HG03175 (cell line): ENCODE measurements around the gene DSTN.
A peak's percentile ranks its signal among the peaks of the same experiment; 100 is the strongest.

ENCODE experiments used
- ATAC-seq: cut with Tn5 transposase; IDR thresholded peaks from one replicate; pipeline ENCODE4 v1.9.1; 2021; ENCODE audit warnings: mild to moderate bottlenecking, moderate library complexity; ENCODE audit not compliant: unreplicated experiment

The DSTN gene

DNA sequence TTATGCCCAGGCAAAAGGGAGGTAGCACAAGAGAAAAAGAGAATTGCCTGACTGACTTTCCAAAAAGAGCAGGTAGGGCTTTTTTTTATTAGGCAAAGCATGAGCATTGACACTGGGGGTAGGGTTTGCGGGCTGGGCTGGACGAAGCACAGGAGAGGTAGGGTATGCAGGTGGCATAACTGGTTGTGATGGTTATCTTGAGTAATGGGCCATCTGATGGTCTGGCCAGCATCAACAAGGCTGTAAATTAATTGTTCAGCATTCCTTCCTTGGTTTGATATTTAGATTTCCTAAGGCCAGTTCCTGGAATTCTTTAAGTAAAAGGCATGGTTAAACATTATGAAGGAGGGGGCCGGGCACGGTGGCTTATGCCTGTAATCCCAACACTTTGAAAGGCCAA is 24.7 kb upstream of the DSTN start:
- ATAC-seq, result no peak

DNA sequence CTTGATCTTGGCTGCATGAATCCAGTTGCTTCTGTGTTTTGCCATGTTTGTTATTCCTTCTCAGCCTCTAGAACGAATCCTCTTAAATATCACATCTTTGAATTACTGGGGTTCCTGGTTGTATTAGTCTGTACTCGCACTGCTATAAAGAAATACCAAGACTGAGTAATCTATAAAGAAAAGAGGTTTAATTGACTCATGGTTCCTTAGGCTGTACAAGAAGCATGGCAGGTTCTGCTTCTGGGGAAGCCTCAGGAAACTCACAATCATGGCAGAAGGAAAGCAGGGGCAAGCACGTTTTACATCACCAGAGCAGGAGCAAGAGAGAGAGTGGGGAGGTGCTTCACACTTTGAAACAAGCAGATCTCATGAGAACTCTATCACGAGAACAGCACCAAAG is 20.7 kb upstream of the DSTN start:
- no peak for ATAC-seq

DNA sequence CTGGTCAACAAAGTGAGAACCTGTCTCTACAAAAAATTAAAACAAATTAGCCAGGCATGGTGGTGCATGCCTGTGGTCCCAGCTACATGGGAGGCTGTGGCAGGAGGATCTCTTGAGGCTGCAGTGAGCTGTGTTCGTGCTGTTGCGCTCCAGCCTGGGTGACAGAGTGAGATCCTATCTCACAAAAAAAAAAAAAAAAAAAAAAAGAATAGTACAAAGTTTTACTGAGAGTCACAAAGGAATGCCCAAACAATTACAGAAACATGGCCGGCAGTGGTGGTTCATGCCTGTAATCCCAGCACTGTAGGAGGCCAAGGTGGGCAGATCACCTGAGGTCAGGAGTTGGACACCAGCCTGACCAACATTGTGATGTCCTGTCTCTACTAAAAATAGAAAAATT is 14.8 kb upstream of the DSTN start:
- ATAC-seq, result no peak

DNA sequence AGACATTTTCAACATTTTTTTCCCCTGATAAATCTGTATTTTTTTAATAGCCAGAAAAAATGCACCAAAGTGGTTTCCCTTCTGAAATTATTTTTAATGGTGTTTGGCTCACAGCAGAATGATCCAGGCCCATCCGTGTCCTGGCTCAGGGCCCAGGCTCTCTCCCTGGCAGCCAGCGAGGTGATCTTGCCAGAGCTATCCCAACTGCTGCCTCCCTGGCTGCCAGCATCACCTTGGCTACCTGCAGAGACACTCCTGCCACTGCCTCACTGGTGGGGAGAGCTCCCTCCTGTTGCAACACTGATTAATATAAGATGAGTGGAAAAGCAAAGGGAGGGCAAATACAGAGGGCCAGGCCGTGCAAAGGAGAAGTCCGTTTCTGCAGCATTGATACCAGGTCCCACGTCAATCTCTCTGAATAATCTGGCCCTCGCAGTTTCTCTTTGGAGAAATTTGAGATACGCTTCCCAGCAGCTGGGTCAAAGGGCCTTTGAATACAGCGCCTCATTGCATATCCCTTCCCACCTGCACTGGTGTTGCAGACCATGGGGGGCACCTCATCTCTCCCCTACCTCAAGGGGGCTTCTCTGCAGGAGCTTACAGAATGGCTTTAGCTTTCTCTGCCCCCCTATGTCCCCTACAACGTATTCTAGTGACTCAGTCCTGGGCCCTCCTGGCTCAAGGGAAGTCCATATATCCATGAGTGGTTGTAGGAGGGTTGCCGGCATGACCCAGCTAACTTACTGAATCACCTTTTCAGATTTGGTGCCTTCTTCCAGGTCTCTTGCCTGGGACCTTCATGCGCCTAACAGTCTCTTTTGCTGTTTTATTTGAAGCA is 12.8 kb upstream of the DSTN start:
- ATAC-seq, result no peak

DNA sequence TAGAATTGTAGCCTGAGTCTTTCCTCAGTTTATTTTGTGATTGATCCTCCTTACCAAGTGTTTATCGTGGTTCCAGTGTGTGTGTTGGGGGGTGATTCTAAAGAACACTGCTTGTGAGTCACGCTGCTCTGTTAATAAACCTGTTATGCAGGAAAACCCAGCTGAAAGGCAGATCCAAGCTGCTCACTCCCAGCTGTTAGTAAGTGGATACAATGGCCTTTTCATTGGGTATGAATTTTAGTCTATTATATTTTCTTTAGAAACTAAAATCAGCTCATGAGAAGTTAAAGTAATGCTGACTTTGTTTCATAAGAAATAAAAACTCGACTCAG is 12.2 kb upstream of the DSTN start:
- no peak for ATAC-seq

DNA sequence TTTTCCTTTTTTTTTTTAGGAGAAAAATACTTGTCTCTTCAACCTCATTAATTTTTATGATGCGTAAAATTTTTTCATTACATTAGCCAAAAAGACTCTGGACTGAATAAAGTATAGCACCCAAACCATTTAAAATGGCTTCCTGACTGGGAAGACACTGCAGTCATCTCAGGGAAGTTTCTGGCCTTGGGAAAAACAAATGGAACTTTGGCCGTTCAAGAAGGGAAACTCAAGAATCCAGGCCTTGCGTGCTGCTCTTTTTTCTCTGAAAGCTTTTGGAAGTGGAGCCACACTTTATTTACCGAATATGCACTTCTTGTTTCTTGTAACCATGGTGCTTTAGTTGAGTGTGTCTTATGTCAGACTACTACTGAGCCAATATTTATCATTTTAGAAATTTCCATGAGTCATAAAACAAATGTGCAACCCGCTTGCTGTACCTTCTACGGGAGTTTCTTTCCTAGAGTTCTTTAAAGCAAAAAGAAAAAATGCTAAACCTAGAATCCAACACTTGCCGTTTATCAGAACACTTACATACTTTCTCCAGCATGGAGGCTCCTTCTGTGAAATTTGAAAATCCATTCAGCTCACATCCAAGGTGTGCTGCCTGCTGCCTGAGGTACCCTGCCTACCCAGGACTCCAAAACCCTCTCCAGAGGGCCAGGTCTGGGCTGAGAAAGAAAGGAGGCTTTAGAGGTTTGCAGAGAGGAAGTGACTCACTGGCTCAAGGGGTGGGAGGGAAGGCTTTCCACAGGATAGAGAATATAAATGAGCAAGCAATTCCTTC is 11.5 kb upstream of the DSTN start:
- ATAC-seq, result no peak

DNA sequence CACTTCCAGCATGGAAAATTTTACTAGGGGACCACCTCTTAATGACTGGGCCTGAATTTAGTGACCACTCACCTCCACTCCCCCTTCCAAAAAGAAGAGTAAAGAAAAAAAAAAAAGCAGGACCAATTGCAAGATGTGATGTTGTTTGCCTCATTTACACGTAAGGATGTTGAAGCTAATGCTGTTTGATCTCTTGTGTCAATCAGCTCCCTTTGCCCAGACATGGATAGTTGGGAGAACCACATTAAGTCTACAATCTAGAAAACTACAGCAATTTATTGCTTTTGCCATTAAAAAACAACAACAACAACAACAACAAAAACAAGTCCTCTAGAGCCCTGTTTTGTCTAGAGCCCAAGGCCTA is 11.0 kb upstream of the DSTN start:
- no peak for ATAC-seq

DNA sequence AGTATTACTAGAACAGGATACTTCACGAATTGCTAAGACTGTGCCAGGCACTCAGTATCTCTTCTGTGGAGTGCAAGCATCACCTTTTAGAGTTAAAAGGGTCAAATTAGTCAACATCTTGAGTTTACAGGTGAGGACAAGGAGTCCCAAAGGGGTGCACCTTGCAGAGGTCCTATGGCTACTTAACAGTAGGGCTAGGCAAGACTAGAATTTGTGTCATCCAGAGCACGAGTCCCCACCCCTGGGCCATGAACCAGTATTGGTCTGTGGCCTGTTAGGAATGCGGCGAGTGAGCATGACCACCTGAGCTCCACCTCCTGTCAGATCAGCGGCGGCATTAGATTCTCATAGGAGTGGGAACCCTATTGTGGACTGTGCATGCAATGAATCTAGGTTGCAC is 10.5 kb upstream of the DSTN start:
- no peak for ATAC-seq

DNA sequence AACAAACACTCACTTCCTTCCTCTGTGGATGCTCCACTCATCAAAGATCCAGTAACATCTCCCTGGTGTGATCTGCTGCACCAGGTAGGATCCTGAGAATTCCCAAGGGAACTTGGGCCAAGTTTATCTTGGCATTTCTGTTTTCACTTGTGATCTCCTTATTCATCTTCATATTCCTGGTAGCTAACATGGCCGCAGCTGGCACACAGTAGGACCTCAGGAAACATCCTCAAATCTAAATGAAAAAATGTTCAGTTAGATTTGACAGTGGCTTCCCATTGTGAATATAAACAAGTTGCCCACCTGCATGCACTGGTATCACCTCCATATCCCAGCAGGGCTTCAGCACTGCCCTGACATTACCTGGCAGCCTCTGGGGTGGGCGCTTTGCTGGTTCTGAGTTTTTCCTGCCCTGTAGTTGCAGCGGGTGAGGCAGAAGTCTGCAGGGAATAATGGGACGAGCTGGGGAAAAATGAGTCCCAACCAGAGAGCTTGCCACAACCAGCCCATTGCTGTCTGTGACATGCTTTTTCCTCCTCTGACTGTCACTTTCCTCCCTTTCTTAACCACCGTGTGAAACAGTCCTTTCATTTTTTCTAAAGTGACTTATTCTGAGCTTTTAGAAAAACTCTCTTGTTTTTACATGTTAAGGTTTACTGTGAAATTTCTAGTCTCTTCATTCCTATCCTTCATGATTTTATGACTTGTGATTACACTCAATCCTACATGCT is 9.4 kb upstream of the DSTN start:
- no peak for ATAC-seq

DNA sequence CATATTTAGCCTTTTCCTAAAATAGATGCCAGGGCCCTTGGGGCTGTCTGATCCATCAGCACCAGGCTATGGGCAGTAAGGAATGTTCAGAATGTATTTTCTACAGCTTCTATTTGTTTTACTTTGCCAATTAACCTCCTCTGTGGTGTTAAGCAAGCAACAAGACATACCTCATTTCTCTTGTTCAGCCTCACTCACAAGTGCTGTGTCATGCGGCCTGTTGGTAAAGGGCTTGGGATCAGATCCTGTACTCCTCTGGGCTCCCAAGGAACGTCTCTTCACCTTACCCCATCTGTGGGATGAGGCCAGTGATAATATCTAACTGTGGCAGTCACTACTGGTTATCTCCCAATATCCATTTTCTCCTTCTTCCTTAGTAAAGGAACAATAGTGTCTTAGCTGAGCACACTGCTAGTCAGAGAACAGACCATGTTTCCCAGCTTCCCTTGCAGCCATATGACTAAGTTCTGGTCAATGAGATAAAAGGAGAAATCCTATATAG is 7.0 kb upstream of the DSTN start:
- no peak for ATAC-seq

DNA sequence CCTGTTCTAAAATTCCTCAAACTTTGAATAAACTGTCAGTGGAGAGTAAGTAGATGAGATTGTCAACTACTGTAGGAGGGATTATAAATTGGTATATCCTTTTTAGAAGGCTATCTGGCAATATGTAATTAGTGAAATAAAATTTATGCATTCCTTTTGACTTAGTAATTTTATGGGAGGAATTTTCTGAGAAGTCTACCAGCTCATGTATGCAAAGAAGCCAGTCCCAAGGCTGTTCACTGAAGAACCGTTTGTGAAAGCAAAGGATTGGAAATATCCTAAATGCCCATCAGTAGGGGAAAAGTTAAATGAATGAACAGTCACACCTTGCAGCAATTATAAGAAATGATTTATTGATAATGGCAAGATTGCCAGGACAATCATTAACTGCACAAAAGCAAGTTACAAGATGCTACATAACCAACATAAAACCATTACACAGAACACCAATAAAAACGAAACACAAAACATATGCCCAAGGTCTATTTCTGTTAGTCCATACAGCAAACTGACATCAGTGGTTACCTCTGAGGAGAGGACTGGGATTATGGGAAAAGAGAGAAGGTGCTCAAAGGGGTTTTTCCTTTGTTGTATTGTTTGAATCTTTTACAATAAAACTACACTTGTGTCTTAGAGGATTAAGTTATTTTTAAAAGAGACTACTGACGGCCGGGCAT is 4.6 kb upstream of the DSTN start:
- no peak for ATAC-seq

DNA sequence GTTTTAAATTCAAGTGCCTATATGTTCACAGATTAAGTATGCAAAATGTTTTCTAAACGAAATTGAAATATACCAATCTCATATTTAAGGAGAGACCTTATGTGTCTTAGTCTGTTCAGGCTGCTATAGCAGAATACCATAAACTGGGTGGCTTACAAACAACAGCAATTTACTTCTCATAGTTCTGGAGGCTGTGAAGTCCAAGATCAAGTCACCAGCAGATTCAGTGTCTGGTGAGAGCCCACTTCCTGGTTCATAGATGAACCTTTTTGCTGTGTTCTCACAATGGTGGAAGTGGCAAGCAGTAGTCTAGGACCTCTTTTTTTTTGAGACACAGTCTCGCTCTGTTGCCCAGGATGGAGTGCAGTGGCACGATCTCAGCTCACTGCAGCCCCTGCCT is 3.5 kb upstream of the DSTN start:
- no peak for ATAC-seq

DNA sequence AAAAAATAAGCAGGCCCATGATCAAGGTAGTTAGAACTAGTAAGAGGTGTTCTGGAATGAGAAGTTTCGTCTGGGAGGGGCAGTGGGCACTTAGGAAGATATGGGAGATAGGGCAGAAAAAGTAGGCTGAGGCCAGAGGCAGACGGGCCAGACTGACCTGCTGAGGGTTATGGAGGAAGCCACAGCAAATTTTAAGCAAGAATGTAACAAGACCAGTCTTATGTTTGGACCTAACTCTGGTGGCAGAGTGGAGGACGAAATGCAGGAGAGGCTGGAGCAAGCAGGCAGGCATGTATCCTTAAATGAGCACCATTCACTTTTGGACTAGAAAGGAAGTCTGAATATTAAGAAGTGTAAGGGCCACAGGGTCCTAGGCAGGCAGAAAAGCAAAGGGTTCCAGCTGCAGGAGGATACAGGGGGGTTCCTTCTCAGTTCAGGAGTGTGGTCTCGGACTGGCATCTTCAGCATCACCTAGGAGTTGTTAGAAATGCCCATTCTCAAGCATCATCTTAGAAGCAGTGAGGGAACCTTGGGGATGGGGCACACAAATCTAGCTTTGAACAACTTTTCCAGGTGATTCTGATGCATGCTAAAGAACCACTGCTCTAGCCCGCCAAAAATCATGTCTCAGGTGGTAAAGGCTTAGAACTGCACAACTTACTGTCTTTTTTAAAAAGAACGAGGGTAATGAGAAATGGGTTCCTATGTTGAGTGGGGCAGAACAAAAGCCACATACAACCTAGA is 1.7 kb upstream of the DSTN start:
- no peak for ATAC-seq

DNA sequence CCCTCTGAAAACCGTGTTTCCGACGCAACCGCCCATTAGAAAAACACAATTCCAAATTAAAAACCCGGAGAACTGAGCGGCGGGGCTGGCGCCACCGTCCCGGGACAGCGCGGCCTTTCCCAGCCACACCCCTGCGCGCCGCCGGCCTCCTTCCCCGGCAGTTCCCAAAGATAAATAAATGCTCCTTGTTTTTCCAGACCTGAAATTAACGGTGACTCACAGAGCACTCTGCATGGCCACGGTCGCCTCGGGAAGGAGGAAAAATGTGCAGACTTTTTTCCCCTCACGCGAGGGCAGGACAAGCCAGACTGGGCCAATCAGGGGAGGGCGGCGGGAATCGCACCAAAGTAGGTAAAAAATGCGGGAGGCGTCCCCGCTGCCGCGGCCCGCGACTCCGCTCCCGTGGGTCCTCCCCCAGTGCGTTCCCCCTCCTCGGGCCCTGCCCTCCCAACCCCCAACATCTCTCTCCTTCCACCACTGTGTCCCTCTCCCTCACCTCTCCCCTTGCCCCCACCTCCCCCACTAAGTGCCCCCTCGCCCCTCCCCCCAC is 828 bp upstream of the DSTN start:
- no peak for ATAC-seq

DNA sequence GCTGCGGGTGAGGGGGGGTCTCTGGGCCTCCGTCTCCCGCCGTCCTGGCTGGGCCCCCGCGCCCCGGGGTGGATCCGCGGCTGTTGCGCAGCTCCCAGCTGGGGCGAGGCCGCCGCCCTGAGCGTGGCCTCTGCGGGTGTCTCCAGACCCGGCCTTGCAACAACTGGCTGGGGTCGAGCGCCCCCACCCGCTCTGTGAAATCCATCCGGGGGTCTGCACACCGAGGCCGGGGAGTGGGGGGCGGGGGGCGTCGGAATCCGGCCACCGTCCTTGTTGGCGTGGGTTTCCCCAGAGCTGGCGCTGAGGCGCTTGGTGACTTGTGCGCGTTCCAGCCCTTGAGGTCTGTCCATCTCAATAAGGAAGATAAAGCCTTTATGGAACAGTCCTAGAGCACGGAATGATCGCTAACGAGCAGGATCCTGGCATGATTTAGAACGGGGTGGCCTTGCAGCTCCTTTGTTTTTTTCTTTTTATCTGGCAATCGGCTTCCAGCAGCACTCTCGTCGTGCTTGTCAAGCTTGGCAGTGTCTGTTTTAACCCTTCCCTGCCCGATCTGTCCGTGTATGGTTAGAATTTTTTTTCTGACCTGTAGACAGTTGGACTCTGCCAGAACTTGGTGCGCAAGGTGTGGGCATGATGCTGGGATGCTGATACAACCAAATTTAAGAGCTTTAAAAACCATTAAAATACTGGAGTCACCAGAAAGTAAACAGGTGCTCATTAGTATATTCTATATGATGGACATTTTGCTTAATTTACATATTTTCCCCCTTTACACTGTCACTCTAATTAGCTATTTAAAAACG is 675 bp downstream of the DSTN start:
- ATAC-seq, result peak; percentile 29

DNA sequence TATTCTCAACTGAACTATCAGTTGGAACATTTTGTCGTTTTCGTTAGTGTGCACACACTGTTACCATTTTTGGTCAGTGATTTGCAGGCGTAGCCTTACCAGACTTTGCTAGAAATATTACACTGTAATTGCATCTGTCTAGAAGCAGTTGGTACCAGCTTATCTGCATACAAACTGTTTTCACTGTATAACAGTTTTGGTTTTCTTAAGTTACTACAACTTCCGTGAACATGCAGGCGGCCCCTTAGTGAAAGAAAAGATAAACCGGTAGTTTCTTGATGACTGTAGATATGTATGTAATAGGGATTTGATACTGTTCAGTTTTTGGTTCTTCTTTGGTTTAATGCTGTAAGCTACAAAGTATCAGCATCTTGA is 1.3 kb downstream of the DSTN start:
- no peak for ATAC-seq

DNA sequence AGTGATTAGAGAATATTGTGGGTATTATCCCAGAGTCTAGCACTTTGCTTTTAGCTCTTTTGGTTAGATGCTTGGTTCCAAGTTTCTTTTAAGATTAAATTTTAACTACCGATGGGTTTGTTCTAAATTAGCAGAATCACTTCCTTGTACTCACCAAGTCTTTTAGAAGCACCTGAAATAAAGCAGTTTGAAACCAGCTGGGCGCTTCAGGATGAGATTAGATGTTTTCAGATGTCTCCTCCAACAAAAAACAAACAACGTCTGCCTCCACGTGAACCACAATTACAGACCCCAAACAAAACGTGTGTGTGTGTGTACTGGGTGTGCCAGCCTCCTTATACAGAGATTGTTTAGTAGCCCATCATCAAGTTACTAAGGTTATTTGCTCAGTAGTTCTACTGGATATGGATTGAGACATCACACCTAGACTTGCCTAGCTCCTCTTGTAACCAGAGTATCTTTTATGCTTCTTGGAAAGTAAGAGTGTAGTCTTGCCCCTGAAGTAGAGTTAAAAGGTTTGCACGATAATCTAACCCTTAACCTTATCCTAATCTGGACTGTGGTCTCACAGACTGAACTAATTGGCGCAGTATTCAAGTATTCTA is 2.3 kb downstream of the DSTN start:
- ATAC-seq, result no peak

DNA sequence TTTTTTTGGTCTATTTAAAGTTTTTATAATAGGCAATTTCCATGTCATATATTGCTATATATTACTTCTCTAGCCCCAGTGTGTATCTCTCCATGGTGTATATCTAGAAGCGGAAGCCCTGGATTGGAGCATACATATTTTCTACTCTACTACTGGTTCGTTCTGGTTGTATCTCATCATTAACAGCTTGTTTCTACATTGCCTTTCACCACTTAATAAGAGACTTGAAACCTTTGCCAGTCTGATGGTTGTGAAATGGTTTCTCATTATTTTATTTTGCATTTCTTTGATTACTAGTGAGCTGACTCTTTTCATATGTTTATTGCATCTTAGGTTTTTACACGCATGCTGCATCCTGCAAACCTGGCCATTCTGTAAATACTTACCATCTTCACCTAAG is 3.6 kb downstream of the DSTN start:
- no peak for ATAC-seq

DNA sequence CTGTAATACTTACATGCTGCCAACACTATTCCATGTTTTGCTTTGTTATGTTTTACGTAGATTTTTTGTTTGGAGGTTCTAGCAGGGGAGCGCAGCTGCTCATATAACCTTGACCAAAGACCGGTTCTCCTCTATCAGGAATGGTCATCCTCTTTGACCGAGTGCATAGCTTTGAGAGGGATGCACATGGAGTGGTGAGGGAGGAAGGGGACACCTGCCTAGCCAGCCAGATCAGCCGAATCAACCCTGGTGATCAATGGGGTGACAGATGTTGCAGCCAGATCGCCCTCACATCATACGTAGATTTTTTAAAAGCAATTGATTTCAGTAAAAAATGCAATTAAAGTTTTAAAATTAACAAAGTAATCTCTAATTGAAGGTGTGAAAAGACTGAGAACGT is 6.3 kb downstream of the DSTN start:
- no peak for ATAC-seq
